ENCODE data around the gene RAB40B. TPM values are rescaled to one million over a fixed set of nuclear protein-coding genes. Genes with fewer than 3 reads are reported as not detected.

RAB40B gene
- total and polyA plus RNA-seq, 2 of the 13 experiments (the other 11 are each of a cell fraction or from before 2014, with no cell fraction given), result 6.2 to 6.5 TPM

DNA sequence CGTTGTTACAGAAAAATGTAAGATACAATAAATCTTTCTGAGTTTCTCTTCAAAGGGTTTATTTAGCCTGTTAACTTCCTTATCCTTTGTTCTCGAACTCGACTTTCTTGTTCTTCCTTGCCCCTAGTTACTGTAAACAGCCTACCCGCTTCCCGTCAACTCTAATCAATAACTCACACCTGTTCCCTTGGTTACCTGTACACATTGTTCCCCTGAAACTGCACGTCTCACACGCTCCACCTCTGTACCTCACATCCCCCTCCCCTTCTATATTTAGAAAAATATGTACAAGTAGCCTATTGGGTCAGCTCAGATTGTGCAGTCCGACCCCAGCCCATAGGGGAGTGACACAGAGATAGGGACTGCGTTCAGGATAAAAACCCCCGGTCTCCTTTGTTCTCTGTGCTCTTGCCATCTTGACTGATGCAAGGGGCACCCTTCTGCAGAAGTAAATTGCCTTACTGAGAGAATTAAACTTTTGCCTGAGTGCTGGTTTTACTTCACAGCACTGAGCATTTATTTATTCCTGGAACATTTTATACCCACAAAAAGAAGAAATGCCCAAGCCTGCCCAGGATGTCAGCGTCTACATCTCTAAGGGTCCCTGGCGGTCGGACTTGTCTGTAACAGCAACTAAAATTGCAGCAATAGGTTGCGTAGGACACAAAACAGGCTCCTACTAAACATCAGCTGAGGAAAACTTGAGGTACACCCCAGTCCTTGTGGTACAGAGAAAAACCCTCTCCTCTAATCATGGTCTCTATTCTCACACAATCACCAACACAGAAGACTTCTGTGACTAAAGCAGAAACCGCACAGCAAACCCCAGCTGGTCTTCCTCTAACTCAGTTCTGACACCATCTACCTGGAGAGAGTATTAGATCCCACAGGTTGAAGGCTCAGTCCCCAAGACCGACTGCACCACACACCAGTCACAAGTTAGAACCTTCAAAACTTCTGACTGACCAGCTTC, 61.6 kb downstream of the RAB40B start (continued):
- TF ChIP-seq, protein P1, sequence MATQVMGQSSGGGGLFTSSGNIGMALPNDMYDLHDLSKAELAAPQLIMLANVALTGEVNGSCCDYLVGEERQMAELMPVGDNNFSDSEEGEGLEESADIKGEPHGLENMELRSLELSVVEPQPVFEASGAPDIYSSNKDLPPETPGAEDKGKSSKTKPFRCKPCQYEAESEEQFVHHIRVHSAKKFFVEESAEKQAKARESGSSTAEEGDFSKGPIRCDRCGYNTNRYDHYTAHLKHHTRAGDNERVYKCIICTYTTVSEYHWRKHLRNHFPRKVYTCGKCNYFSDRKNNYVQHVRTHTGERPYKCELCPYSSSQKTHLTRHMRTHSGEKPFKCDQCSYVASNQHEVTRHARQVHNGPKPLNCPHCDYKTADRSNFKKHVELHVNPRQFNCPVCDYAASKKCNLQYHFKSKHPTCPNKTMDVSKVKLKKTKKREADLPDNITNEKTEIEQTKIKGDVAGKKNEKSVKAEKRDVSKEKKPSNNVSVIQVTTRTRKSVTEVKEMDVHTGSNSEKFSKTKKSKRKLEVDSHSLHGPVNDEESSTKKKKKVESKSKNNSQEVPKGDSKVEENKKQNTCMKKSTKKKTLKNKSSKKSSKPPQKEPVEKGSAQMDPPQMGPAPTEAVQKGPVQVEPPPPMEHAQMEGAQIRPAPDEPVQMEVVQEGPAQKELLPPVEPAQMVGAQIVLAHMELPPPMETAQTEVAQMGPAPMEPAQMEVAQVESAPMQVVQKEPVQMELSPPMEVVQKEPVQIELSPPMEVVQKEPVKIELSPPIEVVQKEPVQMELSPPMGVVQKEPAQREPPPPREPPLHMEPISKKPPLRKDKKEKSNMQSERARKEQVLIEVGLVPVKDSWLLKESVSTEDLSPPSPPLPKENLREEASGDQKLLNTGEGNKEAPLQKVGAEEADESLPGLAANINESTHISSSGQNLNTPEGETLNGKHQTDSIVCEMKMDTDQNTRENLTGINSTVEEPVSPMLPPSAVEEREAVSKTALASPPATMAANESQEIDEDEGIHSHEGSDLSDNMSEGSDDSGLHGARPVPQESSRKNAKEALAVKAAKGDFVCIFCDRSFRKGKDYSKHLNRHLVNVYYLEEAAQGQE (IDR thresholded peaks at IDR 0.05; ENCODE audit: borderline replicate concordance in 1 of 2, low read depth in 1 of 2, low read length in 2 of 2), result peak in 1 of 2 experiments; percentile 25; a peak in 1 of 4 replicates
- TF ChIP-seq TCF7 (IDR thresholded peaks at IDR 0.05; ENCODE audit: low read depth), result peak; percentile 67
- peak; percentile 36; the same call in 1 of the 2 replicates for TF ChIP-seq RARA (CRISPR knock-in tag; IDR thresholded peaks at IDR 0.05)
- TF ChIP-seq MYNN (CRISPR knock-in tag; IDR thresholded peaks at IDR 0.05; ENCODE audit: low read depth), result no peak
- TF ChIP-seq RFX3 (CRISPR knock-in tag; IDR thresholded peaks at IDR 0.05), result peak; percentile 83
- TF ChIP-seq, protein P2, sequence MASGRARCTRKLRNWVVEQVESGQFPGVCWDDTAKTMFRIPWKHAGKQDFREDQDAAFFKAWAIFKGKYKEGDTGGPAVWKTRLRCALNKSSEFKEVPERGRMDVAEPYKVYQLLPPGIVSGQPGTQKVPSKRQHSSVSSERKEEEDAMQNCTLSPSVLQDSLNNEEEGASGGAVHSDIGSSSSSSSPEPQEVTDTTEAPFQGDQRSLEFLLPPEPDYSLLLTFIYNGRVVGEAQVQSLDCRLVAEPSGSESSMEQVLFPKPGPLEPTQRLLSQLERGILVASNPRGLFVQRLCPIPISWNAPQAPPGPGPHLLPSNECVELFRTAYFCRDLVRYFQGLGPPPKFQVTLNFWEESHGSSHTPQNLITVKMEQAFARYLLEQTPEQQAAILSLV (CRISPR knock-in tag; IDR thresholded peaks at IDR 0.05; ENCODE audit: borderline replicate concordance), result no peak
- peak; percentile 59 for TF ChIP-seq KAT2B (IDR thresholded peaks at IDR 0.05; ENCODE audit: borderline replicate concordance, low read depth, low read length)
- TF ChIP-seq, protein P3, sequence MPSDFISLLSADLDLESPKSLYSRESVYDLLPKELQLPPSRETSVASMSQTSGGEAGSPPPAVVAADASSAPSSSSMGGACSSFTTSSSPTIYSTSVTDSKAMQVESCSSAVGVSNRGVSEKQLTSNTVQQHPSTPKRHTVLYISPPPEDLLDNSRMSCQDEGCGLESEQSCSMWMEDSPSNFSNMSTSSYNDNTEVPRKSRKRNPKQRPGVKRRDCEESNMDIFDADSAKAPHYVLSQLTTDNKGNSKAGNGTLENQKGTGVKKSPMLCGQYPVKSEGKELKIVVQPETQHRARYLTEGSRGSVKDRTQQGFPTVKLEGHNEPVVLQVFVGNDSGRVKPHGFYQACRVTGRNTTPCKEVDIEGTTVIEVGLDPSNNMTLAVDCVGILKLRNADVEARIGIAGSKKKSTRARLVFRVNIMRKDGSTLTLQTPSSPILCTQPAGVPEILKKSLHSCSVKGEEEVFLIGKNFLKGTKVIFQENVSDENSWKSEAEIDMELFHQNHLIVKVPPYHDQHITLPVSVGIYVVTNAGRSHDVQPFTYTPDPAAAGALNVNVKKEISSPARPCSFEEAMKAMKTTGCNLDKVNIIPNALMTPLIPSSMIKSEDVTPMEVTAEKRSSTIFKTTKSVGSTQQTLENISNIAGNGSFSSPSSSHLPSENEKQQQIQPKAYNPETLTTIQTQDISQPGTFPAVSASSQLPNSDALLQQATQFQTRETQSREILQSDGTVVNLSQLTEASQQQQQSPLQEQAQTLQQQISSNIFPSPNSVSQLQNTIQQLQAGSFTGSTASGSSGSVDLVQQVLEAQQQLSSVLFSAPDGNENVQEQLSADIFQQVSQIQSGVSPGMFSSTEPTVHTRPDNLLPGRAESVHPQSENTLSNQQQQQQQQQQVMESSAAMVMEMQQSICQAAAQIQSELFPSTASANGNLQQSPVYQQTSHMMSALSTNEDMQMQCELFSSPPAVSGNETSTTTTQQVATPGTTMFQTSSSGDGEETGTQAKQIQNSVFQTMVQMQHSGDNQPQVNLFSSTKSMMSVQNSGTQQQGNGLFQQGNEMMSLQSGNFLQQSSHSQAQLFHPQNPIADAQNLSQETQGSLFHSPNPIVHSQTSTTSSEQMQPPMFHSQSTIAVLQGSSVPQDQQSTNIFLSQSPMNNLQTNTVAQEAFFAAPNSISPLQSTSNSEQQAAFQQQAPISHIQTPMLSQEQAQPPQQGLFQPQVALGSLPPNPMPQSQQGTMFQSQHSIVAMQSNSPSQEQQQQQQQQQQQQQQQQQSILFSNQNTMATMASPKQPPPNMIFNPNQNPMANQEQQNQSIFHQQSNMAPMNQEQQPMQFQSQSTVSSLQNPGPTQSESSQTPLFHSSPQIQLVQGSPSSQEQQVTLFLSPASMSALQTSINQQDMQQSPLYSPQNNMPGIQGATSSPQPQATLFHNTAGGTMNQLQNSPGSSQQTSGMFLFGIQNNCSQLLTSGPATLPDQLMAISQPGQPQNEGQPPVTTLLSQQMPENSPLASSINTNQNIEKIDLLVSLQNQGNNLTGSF (CRISPR knock-in tag; IDR thresholded peaks at IDR 0.05), result no peak
- TF ChIP-seq, protein P4, sequence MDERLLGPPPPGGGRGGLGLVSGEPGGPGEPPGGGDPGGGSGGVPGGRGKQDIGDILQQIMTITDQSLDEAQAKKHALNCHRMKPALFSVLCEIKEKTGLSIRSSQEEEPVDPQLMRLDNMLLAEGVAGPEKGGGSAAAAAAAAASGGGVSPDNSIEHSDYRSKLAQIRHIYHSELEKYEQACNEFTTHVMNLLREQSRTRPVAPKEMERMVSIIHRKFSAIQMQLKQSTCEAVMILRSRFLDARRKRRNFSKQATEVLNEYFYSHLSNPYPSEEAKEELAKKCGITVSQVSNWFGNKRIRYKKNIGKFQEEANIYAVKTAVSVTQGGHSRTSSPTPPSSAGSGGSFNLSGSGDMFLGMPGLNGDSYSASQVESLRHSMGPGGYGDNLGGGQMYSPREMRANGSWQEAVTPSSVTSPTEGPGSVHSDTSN (CRISPR knock-in tag; IDR thresholded peaks at IDR 0.05), result 0 out of 2 replicates have a peak, but pooled peaks have one; percentile 10
- TF ChIP-seq, protein P5, sequence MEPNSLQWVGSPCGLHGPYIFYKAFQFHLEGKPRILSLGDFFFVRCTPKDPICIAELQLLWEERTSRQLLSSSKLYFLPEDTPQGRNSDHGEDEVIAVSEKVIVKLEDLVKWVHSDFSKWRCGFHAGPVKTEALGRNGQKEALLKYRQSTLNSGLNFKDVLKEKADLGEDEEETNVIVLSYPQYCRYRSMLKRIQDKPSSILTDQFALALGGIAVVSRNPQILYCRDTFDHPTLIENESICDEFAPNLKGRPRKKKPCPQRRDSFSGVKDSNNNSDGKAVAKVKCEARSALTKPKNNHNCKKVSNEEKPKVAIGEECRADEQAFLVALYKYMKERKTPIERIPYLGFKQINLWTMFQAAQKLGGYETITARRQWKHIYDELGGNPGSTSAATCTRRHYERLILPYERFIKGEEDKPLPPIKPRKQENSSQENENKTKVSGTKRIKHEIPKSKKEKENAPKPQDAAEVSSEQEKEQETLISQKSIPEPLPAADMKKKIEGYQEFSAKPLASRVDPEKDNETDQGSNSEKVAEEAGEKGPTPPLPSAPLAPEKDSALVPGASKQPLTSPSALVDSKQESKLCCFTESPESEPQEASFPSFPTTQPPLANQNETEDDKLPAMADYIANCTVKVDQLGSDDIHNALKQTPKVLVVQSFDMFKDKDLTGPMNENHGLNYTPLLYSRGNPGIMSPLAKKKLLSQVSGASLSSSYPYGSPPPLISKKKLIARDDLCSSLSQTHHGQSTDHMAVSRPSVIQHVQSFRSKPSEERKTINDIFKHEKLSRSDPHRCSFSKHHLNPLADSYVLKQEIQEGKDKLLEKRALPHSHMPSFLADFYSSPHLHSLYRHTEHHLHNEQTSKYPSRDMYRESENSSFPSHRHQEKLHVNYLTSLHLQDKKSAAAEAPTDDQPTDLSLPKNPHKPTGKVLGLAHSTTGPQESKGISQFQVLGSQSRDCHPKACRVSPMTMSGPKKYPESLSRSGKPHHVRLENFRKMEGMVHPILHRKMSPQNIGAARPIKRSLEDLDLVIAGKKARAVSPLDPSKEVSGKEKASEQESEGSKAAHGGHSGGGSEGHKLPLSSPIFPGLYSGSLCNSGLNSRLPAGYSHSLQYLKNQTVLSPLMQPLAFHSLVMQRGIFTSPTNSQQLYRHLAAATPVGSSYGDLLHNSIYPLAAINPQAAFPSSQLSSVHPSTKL (CRISPR knock-in tag; IDR thresholded peaks at IDR 0.05), result peak; percentile 37; the same call in 1 of the 2 replicates
- no peak for TF ChIP-seq ZNF12 (CRISPR knock-in tag; IDR thresholded peaks at IDR 0.05)
